ENCODE data around the gene SEMA3B. TPM values are rescaled to one million over a fixed set of nuclear protein-coding genes. Genes with fewer than 3 reads are reported as not detected.
A peak's percentile ranks its signal among the peaks of the same experiment; 100 is the strongest.

Gene SEMA3B
- total and polyA plus RNA-seq, 2 experiments from 2014 or later, result 2.4 to 3.3 TPM

DNA sequence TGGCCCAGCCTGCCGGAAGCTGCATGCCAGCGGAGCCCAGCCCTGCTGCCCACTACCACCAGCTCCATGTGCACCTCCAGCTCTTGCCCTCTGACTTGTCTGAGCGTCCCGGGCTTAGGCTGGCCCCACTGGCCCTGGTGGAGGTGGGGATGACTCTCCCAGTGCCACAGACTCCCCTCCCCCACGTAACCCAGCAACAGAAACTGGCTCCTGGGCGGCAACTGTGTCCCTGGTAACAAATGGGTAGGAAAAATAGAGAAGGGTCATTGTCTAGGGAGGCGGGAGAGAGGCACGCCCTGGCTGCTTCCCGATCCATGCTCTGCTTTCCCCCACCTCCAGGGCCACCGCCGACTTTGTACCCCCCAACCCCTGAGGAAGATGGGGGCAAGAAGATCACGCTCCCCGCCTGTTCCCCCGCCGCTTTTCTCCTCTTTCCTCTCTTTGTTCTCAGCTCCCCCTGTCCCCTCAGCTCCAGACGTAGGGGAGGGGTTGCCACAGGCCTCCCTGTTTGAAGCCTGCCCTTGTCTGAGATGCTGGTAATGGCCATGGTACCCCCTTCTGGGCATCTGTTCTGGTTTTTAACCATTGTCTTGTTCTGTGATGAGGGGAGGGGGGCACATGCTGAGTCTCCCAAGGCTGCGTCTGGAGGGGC, 10.8 kb upstream of the SEMA3B start:
- Histone ChIP-seq H4K20me1 (replicated peaks; ENCODE audit: insufficient read depth) (no peaks in the 10 kb centered on the region; the same call in 1 of the 2 replicates), H3K9me2 (ENCODE audit: insufficient read depth) (no peaks in the 10 kb centered on the region), H3K4me2 (no peak overlapping the region), H3K27ac (ENCODE audit: low read depth) (0 out of 2 replicates have a peak overlapping the region, but pooled peaks have one; percentile 66), H3K36me3 (ENCODE audit: insufficient read depth) (peaks cover 14% of the 10 kb centered on the region), H3F3A (replicated peaks; ENCODE audit: low read depth) (peaks cover 30% of the 10 kb centered on the region), H2AFZ (no peak overlapping the region), H3K27me3 (ENCODE audit: insufficient read depth) (no peaks in the 10 kb centered on the region), H3K79me2 (replicated peaks; ENCODE audit: insufficient read depth) (no peaks in the 10 kb centered on the region), H3K4me3 (no peak overlapping the region), H3K4me1 (ENCODE audit: insufficient read depth) (peaks cover 16% of the 10 kb centered on the region)
- Mint-ChIP-seq H3K36me3 (ENCODE audit: low read depth) (peaks cover 45% of the 10 kb centered on the region), H3K9me3 (no peaks in the 10 kb centered on the region; the same call in 2 of the 3 replicates), H3K27me3 (ENCODE audit: insufficient read depth, low read depth, poor library complexity) (peaks cover 22% of the 10 kb centered on the region), H3K4me1 (peaks cover 32% of the 10 kb centered on the region), H3K4me3 (no peak overlapping the region), H3K27ac (no peak overlapping the region)
- ATAC-seq, result no peak
- no peak for DNase-seq (ENCODE audit: low spot score)
- TF ChIP-seq ZNF331 (CRISPR knock-in tag; IDR thresholded peaks at IDR 0.05; ENCODE audit: low read depth) (no peak), CREB1 (CRISPR knock-in tag; IDR thresholded peaks at IDR 0.05; ENCODE audit: low read depth) (no peak), POLR2AphosphoS5 (IDR thresholded peaks at IDR 0.05; ENCODE audit: low read depth) (no peak), JUNB (IDR thresholded peaks at IDR 0.05; ENCODE audit: unreplicated experiment) (no peak), ZNF114 (CRISPR knock-in tag; IDR thresholded peaks at IDR 0.05) (no peak), EZH2phosphoT487 (IDR thresholded peaks at IDR 0.05; ENCODE audit: unreplicated experiment) (no peak), EZH2 (IDR thresholded peaks at IDR 0.05; ENCODE audit: low read depth, unreplicated experiment) (no peak), NANOG (IDR thresholded peaks at IDR 0.05; ENCODE audit: borderline replicate concordance) (no peak), STAT1 (IDR thresholded peaks at IDR 0.05; ENCODE audit: unreplicated experiment) (no peak)
- TF ChIP-seq, protein P1, sequence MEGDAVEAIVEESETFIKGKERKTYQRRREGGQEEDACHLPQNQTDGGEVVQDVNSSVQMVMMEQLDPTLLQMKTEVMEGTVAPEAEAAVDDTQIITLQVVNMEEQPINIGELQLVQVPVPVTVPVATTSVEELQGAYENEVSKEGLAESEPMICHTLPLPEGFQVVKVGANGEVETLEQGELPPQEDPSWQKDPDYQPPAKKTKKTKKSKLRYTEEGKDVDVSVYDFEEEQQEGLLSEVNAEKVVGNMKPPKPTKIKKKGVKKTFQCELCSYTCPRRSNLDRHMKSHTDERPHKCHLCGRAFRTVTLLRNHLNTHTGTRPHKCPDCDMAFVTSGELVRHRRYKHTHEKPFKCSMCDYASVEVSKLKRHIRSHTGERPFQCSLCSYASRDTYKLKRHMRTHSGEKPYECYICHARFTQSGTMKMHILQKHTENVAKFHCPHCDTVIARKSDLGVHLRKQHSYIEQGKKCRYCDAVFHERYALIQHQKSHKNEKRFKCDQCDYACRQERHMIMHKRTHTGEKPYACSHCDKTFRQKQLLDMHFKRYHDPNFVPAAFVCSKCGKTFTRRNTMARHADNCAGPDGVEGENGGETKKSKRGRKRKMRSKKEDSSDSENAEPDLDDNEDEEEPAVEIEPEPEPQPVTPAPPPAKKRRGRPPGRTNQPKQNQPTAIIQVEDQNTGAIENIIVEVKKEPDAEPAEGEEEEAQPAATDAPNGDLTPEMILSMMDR (conservative IDR thresholded peaks at IDR 0.05; ENCODE audit: low read depth in 2 of 2), result no peak
- TF ChIP-seq, protein P2, sequence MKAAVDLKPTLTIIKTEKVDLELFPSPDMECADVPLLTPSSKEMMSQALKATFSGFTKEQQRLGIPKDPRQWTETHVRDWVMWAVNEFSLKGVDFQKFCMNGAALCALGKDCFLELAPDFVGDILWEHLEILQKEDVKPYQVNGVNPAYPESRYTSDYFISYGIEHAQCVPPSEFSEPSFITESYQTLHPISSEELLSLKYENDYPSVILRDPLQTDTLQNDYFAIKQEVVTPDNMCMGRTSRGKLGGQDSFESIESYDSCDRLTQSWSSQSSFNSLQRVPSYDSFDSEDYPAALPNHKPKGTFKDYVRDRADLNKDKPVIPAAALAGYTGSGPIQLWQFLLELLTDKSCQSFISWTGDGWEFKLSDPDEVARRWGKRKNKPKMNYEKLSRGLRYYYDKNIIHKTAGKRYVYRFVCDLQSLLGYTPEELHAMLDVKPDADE (IDR thresholded peaks at IDR 0.05), result no peak
- TF ChIP-seq, protein P3, sequence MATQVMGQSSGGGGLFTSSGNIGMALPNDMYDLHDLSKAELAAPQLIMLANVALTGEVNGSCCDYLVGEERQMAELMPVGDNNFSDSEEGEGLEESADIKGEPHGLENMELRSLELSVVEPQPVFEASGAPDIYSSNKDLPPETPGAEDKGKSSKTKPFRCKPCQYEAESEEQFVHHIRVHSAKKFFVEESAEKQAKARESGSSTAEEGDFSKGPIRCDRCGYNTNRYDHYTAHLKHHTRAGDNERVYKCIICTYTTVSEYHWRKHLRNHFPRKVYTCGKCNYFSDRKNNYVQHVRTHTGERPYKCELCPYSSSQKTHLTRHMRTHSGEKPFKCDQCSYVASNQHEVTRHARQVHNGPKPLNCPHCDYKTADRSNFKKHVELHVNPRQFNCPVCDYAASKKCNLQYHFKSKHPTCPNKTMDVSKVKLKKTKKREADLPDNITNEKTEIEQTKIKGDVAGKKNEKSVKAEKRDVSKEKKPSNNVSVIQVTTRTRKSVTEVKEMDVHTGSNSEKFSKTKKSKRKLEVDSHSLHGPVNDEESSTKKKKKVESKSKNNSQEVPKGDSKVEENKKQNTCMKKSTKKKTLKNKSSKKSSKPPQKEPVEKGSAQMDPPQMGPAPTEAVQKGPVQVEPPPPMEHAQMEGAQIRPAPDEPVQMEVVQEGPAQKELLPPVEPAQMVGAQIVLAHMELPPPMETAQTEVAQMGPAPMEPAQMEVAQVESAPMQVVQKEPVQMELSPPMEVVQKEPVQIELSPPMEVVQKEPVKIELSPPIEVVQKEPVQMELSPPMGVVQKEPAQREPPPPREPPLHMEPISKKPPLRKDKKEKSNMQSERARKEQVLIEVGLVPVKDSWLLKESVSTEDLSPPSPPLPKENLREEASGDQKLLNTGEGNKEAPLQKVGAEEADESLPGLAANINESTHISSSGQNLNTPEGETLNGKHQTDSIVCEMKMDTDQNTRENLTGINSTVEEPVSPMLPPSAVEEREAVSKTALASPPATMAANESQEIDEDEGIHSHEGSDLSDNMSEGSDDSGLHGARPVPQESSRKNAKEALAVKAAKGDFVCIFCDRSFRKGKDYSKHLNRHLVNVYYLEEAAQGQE (IDR thresholded peaks at IDR 0.05; ENCODE audit: unreplicated experiment), result no peak
- TF ChIP-seq, protein P4, sequence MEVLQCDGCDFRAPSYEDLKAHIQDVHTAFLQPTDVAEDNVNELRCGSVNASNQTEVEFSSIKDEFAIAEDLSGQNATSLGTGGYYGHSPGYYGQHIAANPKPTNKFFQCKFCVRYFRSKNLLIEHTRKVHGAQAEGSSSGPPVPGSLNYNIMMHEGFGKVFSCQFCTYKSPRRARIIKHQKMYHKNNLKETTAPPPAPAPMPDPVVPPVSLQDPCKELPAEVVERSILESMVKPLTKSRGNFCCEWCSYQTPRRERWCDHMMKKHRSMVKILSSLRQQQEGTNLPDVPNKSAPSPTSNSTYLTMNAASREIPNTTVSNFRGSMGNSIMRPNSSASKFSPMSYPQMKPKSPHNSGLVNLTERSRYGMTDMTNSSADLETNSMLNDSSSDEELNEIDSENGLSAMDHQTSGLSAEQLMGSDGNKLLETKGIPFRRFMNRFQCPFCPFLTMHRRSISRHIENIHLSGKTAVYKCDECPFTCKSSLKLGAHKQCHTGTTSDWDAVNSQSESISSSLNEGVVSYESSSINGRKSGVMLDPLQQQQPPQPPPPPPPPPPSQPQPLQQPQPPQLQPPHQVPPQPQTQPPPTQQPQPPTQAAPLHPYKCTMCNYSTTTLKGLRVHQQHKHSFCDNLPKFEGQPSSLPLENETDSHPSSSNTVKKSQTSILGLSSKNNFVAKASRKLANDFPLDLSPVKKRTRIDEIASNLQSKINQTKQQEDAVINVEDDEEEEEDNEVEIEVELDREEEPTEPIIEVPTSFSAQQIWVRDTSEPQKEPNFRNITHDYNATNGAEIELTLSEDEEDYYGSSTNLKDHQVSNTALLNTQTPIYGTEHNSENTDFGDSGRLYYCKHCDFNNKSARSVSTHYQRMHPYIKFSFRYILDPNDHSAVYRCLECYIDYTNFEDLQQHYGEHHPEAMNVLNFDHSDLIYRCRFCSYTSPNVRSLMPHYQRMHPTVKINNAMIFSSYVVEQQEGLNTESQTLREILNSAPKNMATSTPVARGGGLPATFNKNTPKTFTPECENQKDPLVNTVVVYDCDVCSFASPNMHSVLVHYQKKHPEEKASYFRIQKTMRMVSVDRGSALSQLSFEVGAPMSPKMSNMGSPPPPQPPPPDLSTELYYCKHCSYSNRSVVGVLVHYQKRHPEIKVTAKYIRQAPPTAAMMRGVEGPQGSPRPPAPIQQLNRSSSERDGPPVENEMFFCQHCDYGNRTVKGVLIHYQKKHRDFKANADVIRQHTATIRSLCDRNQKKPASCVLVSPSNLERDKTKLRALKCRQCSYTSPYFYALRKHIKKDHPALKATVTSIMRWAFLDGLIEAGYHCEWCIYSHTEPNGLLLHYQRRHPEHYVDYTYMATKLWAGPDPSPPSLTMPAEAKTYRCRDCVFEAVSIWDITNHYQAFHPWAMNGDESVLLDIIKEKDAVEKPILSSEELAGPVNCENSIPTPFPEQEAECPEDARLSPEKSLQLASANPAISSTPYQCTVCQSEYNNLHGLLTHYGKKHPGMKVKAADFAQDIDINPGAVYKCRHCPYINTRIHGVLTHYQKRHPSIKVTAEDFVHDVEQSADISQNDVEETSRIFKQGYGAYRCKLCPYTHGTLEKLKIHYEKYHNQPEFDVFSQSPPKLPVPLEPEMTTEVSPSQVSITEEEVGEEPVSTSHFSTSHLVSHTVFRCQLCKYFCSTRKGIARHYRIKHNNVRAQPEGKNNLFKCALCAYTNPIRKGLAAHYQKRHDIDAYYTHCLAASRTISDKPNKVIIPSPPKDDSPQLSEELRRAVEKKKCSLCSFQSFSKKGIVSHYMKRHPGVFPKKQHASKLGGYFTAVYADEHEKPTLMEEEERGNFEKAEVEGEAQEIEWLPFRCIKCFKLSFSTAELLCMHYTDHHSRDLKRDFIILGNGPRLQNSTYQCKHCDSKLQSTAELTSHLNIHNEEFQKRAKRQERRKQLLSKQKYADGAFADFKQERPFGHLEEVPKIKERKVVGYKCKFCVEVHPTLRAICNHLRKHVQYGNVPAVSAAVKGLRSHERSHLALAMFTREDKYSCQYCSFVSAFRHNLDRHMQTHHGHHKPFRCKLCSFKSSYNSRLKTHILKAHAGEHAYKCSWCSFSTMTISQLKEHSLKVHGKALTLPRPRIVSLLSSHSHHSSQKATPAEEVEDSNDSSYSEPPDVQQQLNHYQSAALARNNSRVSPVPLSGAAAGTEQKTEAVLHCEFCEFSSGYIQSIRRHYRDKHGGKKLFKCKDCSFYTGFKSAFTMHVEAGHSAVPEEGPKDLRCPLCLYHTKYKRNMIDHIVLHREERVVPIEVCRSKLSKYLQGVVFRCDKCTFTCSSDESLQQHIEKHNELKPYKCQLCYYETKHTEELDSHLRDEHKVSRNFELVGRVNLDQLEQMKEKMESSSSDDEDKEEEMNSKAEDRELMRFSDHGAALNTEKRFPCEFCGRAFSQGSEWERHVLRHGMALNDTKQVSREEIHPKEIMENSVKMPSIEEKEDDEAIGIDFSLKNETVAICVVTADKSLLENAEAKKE (CRISPR knock-in tag; IDR thresholded peaks at IDR 0.05), result no peak
